ENCODE data around the gene KCNJ6.
"Not testable (repeated sequence)": the region's sequence is repeated elsewhere in the genome, so short reads cannot be mapped to it uniquely, and the experiment has no call there.

KCNJ6 gene

GRCh38 chr21:37669249-37669648 is 247.0 kb downstream of the KCNJ6 start:
- no peak for DNase-seq

- no peak for DNase-seq
Observed at GRCh38 chr21:37668462-37669239, 247.6 kb downstream of the KCNJ6 start.

- DNase-seq, result no peak
Observed at GRCh38 chr21:37667380-37667779, 248.9 kb downstream of the KCNJ6 start.

DNA sequence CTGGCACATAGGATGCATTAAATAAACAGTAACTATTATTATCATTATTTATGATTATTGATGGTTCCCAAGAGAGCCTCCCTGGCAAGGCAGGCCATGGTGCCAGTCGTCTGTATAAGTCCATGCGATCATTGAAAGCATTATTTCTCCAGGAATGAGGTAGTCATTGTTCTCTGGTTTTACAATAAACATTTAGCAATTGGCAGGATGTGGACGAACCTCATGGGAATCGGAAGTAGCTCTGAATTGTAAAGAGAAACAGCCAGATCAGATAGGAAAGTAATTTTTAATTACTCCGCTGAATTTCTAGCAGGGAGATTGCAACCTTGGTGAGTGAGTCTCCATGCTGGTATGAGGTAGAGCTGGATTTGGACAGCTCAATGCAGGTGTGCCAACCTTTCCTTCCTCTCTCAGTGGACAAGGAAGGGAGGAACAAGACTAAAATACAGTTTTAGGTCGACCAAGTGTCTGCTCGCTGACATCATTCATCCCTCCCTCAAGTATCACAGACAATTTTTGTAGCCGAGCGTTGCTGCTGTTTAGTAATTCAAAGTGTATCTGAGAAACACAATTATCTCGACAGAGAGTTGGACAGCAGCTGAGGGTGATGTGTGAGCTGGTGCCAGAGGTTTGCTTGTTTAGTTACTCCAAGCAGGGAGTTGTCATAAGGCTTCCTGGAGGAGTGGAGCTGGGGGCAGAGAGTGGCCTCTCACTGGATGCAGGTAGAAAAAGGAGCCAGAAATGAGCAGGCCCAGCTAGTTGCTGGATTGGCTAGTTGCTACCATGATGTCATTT is 250.8 kb downstream of the KCNJ6 start:
- no peak for DNase-seq

DNA sequence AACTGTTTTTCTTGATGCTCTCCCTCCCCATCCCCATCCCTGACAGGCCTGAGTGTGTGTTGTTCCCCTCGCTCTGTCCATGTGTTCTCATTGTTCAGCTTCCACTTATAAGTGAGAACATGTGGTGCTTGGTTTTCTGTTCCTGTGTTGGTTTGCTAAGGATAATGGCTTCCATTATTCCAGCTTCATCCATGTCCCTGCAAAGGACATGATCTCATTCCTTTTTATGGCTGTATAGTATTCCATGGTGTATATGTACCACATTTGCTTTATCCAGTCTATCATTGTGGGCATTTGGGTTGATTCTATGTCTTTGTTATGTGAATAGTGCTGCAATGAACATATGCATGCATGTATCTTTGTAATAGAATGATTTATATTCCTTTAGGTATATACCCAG is 254.0 kb downstream of the KCNJ6 start:
- DNase-seq, result not testable (repeated sequence)

GRCh38 chr21:37660709-37661108 is 255.5 kb downstream of the KCNJ6 start:
- DNase-seq, result no peak

DNA sequence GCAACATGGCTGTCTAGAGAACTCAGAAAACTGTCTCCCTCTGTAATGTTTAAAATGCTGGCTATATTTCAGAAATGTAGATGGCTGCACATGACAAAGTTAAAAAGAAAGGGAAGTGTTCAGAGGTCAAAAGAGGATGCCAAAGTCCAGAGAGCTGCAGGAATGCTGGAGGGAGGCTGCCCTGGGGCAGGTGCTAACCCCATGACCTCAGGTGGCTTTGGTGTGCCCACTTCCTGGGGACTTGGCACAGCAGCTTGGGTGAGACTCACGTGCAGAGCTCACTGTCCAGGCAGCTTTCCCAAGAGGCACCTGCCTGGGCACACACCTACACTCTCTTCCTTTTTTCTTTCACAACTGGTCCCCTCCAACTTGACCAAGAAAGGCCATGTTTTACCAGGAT is 256.4 kb downstream of the KCNJ6 start:
- DNase-seq, result no peak

GRCh38 chr21:37658817-37659458 is 257.3 kb downstream of the KCNJ6 start:
- no peak for DNase-seq

GRCh38 chr21:37658121-37658816 is 258.0 kb downstream of the KCNJ6 start:
- DNase-seq, result no peak

GRCh38 chr21:37656899-37657298 is 259.4 kb downstream of the KCNJ6 start:
- DNase-seq, result no peak

- no peak for DNase-seq
Observed at GRCh38 chr21:37655611-37656300, 260.5 kb downstream of the KCNJ6 start.

- no peak for DNase-seq
Observed at GRCh38 chr21:37654596-37654995, 261.7 kb downstream of the KCNJ6 start.

DNA sequence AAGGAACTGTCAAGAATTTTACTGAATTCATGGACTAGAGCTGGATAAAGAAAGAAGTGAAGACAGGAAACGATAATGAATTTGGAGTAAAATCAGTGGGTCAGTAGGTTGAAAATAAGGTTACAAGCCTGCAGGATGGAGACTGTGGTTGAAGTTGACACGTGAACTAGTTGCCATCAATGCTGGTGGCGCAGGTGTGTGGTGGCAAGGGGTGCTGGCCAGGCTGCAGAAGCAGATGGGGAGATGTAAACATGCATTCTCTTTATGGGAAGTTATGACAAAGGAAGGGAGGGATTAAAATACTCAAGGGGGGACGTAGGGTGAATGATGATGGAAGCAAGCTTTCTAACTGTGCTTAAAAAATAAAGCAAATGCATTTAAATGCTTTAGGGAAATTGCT is 263.1 kb downstream of the KCNJ6 start:
- no peak for DNase-seq

DNA sequence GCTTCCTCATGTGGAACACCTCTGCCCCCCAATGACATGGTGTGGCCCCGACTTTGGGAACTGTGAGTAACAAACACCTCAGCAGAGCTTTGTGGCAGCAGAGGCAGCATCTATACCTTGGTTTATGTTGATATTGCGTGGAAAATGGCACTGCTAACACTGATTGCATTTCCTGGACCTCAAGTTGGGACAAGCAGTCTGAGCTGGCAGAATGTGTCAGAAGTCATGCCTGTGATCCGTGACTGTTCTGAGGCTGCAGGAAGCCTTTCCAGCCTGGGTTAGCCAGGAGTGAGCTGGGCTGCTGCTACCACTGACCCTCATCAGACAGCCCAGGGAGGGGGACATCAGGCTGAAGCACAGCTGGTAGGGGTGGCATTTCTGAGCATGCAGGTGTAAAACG is 268.5 kb downstream of the KCNJ6 start:
- DNase-seq, result no peak

- not testable (repeated sequence) for DNase-seq
Observed at GRCh38 chr21:37646761-37647160, 269.5 kb downstream of the KCNJ6 start.

DNA sequence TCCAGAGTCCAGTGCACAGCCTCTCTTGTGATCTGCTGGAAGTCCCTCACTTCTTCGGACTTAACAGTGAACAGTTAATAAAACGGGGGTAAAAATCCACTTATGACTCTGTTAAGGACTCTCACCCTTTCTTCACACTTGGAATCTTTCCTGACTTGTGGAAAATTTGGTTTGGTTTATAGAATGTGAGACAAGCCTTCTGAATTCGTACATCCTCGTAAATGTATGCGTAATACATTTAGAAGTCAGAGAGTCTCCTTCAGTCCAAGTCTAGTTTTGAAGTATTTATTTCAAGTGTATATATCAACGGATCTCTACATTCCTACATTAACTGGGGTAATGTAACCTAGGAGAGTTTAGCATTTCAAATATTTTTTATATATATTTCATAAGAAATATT is 270.4 kb downstream of the KCNJ6 start:
- no peak for DNase-seq

DNA sequence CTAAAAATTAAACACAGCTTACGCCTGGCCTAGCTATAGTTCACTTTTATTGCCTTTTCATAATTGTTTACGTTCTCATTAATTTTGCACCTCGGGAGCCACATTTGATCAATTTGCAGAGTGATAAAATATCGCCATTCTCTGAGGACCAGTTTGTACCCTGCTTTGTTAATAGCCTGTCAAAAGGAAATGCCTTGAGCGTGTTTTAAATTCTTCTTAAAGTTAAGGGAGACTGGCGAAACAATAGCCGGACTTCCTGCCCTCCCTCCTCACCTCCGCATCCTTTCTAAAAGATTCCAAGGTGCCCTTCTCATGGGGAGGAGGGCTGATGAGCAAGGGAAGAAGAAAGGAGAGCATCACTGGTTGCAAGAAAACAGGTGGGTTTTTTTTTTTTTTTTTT is 271.6 kb downstream of the KCNJ6 start:
- DNase-seq, result no peak

GRCh38 chr21:37643862-37644261 is 272.4 kb downstream of the KCNJ6 start:
- DNase-seq, result not testable (repeated sequence)

GRCh38 chr21:37642493-37642892 is 273.8 kb downstream of the KCNJ6 start:
- DNase-seq, result peak; percentile 6

- DNase-seq, result no peak
Observed at GRCh38 chr21:37639756-37640155, 276.5 kb downstream of the KCNJ6 start.

DNA sequence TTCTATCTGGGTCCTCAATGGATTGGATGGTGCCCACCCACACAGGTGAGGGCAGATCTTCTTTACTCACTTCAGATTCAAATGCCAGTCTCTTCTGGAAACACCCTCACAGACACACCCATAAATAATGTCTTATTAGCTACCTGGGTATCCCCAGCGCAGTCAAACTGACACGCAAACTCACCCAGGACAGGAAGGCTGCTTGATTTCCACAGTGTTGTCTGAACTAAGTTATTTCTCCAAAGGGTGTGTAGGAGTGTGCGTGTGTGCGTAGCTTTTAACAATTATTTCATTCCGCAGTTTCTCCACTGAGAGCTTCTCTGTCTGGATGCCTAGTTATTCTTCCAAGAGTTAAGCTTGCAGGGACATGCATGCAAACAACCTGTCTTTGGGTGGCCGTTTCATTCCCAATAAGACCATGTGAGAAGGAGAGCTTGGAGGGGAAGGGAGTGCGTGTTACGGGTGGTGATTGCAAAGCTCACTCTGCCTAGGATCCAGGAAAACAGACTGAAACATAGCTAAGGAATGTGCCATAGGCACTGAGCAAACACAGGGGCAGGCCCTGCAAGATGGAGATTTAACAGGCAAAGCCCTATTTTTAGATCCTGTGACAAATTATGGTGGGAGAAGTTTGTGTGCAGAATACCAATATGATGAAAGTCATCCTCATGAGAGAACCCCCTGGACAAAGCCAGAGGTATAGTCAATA is 280.0 kb downstream of the KCNJ6 start:
- no peak for DNase-seq

Measured in T-helper 9 cell (primary cell).